Neuronal stem cell (in vitro differentiated cells): ENCODE results near the gene CASP8AP2.

Source experiments
- DNase-seq: peaks from one replicate; pipeline ENCODE4 v3.0.0-alpha.2; 2013; ENCODE audit warnings: low spot score
- H2AFZ ChIP-seq: one replicate; pipeline ENCODE4 v1.6.1; 2013; ENCODE audit warnings: mild to moderate bottlenecking, low read length, inconsistent platforms
- H2AK5ac ChIP-seq: 2 replicates; pipeline ENCODE4 v1.6.1; 2013; ENCODE audit warnings: low read depth, mild to moderate bottlenecking, inconsistent platforms, low read length, moderate library complexity, mixed read lengths
- H2BK120ac ChIP-seq: 2 replicates; pipeline ENCODE4 v1.6.1; 2013; ENCODE audit warnings: low read depth, mild to moderate bottlenecking, inconsistent platforms, low read length, moderate library complexity, mixed read lengths
- H2BK12ac ChIP-seq: one replicate; pipeline ENCODE4 v1.6.1; 2013; ENCODE audit warnings: low read length, inconsistent platforms
- H2BK15ac ChIP-seq: 2 replicates; pipeline ENCODE4 v1.6.1; 2013; ENCODE audit warnings: mild to moderate bottlenecking, low read length, inconsistent platforms, mixed read lengths
- H2BK5ac ChIP-seq: one replicate; pipeline ENCODE4 v1.6.1; 2013; ENCODE audit warnings: inconsistent platforms, mild to moderate bottlenecking, low read length, moderate library complexity
- H3K14ac ChIP-seq: one replicate; pipeline ENCODE4 v1.6.1; 2013; ENCODE audit warnings: low read length, inconsistent platforms
- H3K18ac ChIP-seq: 2 replicates; pipeline ENCODE4 v1.6.1; 2013; ENCODE audit warnings: low read length, inconsistent platforms
- H3K23ac ChIP-seq: 2 replicates; pipeline ENCODE4 v1.6.1; 2013; ENCODE audit warnings: low read depth, mild to moderate bottlenecking, mixed read lengths, low read length, inconsistent platforms; ENCODE audit not compliant: poor library complexity
- H3K27ac ChIP-seq: replicated peaks from 3 replicates; pipeline ENCODE4 v1.5.1; 2013; ENCODE audit warnings: low read length, inconsistent platforms
- H3K27me3 ChIP-seq, 3 experiments: 2 replicates each; pipeline ENCODE4 v1.6.1; 2013; ENCODE audit warnings: low read length in 3 of 3, mild to moderate bottlenecking in 2 of 3, inconsistent platforms in 1 of 3, low read depth in 1 of 3, mixed read lengths in 1 of 3, moderate library complexity in 1 of 3; ENCODE audit not compliant: control insufficient read depth in 3 of 3, insufficient read depth in 3 of 3
- H3K36me3 ChIP-seq, 2 donors: replicated peaks in 1 of 2; 2 replicates each; pipeline ENCODE4 v1.6.1; 2013; ENCODE audit warnings: low read length in 2 of 2; ENCODE audit not compliant: control insufficient read depth in 2 of 2, insufficient read depth in 2 of 2
- H3K4ac ChIP-seq: 2 replicates; pipeline ENCODE4 v1.6.1; 2013; ENCODE audit warnings: inconsistent platforms, mild to moderate bottlenecking, low read length, moderate library complexity
- H3K4me1 ChIP-seq, 2 donors: 1 replicate in 1 of 2; 2 replicates in 1 of 2; pipeline ENCODE4 v1.6.1; 2013; ENCODE audit warnings: low read length in 2 of 2, low read depth in 1 of 2; ENCODE audit not compliant: control insufficient read depth in 2 of 2, insufficient read depth in 1 of 2
- H3K4me2 ChIP-seq: one replicate; pipeline ENCODE4 v1.6.1; 2013; ENCODE audit warnings: mild to moderate bottlenecking, low read length, inconsistent platforms; ENCODE audit not compliant: insufficient read depth, poor library complexity, severe bottlenecking
- H3K4me3 ChIP-seq, 2 donors: 2 replicates each; pipeline ENCODE4 v1.5.1; 2013; ENCODE audit warnings: low read length in 2 of 2, mild to moderate bottlenecking in 2 of 2, inconsistent platforms in 1 of 2, moderate library complexity in 1 of 2
- H3K79me1 ChIP-seq: one replicate; pipeline ENCODE4 v1.6.1; 2013; ENCODE audit warnings: low read depth, mild to moderate bottlenecking, inconsistent platforms, low read length, moderate library complexity
- H3K9ac ChIP-seq: one replicate; pipeline ENCODE4 v1.6.1; 2013; ENCODE audit warnings: mild to moderate bottlenecking, low read depth, low read length, inconsistent platforms; ENCODE audit not compliant: poor library complexity
- H3K9me3 ChIP-seq, 2 donors: replicated peaks in 1 of 2; 2 replicates each; pipeline versions ENCODE3 to v1.6.1; 2013; ENCODE audit warnings: low read length in 2 of 2, mild to moderate bottlenecking in 2 of 2, inconsistent platforms in 1 of 2, low read depth in 1 of 2, mixed read lengths in 1 of 2, moderate library complexity in 1 of 2; ENCODE audit not compliant: control insufficient read depth in 2 of 2, insufficient read depth in 1 of 2
- H4K8ac ChIP-seq: one replicate; pipeline ENCODE4 v1.6.1; 2013; ENCODE audit warnings: low read depth, mild to moderate bottlenecking, inconsistent platforms, low read length, moderate library complexity
- H4K91ac ChIP-seq: one replicate; pipeline ENCODE4 v1.6.1; 2013; ENCODE audit warnings: low read length, low read depth, mild to moderate bottlenecking, inconsistent platforms; ENCODE audit not compliant: poor library complexity
- WGBS, 2 donors: extraction: QIAGEN DNeasy Blood & Tissue Kit; methylation state at CpG; one replicate each; pipeline ENCODE4 v1.1.7; 2013; ENCODE audit warnings: missing lambda C conversion rate in 2 of 2, mixed read lengths in 1 of 2; ENCODE audit not compliant: insufficient read length in 2 of 2, insufficient replicate concordance in 1 of 2; ENCODE audit errors: extremely low coverage in 2 of 2; 5-methylcytosine and 5-hydroxymethylcytosine counted together

CASP8AP2 gene

DNA sequence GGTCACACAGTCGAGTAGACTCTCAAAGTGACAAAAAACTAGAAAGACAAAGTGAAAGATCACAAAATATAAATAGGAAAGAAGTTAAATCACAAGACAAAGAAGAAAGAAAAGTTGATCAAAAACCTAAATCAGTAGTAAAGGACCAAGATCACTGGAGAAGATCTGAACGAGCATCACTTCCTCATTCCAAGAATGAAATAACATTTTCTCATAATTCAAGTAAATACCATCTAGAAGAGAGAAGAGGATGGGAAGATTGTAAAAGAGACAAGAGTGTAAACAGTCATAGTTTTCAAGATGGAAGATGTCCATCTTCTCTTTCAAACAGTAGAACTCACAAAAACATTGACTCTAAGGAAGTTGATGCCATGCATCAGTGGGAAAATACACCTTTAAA, 33.0 kb downstream of the CASP8AP2 start:
- Histone ChIP-seq H2AFZ (no peak overlapping the region), H3K27me3 (no peaks in the 10 kb centered on the region), H3K18ac (no peak overlapping the region), H3K9me3 (peaks cover 4 to 6% of the 10 kb centered on the region in 2 donors), H2BK12ac (no peak overlapping the region), H4K91ac (no peak overlapping the region), H2BK5ac (no peak overlapping the region), H2AK5ac (no peak overlapping the region), H3K23ac (no peak overlapping the region), H3K4me3 (no peak overlapping the region), H3K27ac (no peak overlapping the region), H3K9ac (no peak overlapping the region), H2BK15ac (no peak overlapping the region), H3K36me3 (peaks cover 40 to 94% of the 10 kb centered on the region in 2 donors), H4K8ac (no peak overlapping the region), H3K4ac (no peak overlapping the region), H3K14ac (no peak overlapping the region), H3K4me1 (no peaks in the 10 kb centered on the region), H3K4me2 (no peak overlapping the region), H3K79me1 (no peaks in the 10 kb centered on the region), H2BK120ac (no peak overlapping the region)
- DNase-seq, result no peak
- no CpG with 5 or more reads among the region's 2 CpGs for WGBS, 2 donors

DNA sequence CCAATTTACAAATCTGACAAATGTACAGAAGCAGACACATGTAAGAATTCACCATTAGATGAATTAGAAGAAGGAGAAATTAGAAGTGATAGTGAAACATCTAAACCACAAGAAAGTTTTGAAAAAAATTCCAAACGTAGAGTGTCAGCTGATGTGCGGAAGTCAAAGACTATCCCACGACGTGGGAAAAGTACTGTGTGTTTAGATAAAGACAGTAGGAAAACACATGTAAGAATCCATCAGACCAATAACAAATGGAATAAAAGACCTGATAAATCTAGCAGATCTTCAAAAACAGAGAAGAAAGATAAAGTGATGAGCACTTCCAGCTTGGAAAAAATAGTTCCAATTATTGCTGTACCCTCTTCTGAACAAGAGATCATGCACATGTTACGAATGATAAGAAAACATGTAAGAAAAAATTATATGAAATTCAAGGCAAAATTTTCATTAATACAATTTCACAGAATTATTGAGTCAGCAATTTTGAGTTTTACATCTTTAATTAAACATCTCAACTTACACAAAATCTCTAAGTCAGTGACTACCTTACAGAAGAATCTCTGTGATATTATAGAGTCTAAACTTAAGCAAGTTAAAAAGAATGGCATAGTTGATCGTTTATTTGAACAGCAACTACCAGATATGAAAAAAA, 36.5 kb downstream of the CASP8AP2 start:
- Histone ChIP-seq H4K91ac (no peak overlapping the region), H2AFZ (no peak overlapping the region), H3K4ac (no peak overlapping the region), H2BK120ac (no peak overlapping the region), H3K79me1 (no peaks in the 10 kb centered on the region), H2BK5ac (no peak overlapping the region), H2AK5ac (no peak overlapping the region), H3K4me1 (no peaks in the 10 kb centered on the region), H3K18ac (no peak overlapping the region), H3K4me3 (no peak overlapping the region), H3K9ac (no peak overlapping the region), H3K23ac (no peak overlapping the region), H3K9me3 (peaks cover 4 to 5% of the 10 kb centered on the region in 2 donors), H3K27me3 (no peaks in the 10 kb centered on the region), H3K14ac (no peak overlapping the region), H3K36me3 (peaks cover 43 to 100% of the 10 kb centered on the region in 2 donors), H3K27ac (no peak overlapping the region), H2BK15ac (no peak overlapping the region), H3K4me2 (no peak overlapping the region), H4K8ac (no peak overlapping the region), H2BK12ac (no peak overlapping the region)
- no CpG with 5 or more reads among the region's 6 CpGs for WGBS, 2 donors
- no peak for DNase-seq

DNA sequence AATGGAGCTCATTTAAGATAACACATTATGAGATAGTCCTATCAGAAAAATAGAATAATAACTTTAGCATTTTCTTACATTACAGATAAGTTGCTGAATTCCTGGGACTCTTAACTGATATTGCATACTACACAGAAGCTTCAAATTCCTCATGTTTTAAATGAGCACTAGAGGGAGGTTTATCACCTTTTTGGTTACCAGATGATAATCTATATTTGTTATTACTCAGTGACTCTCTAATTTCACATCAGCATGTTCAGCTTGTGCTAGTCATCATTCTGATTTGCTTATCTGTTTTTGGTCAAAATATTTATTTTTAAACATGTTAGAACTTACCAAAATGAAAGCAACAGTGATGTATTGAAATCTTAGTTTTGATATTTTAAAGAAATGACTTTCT, 44.0 kb downstream of the CASP8AP2 start:
- Histone ChIP-seq H3K79me1 (no peaks in the 10 kb centered on the region), H3K9me3 (no peaks in the 10 kb centered on the region), H3K4me3 (no peak overlapping the region), H4K8ac (no peak overlapping the region), H2BK120ac (no peak overlapping the region), H3K14ac (no peak overlapping the region), H4K91ac (no peak overlapping the region), H3K23ac (no peak overlapping the region), H3K18ac (no peak overlapping the region), H2AK5ac (no peak overlapping the region), H2BK15ac (no peak overlapping the region), H3K4me2 (no peak overlapping the region), H2AFZ (no peak overlapping the region), H3K36me3 (peaks cover 20 to 64% of the 10 kb centered on the region in 2 donors), H3K4ac (no peak overlapping the region), H2BK12ac (no peak overlapping the region), H3K27ac (no peak overlapping the region), H3K4me1 (no peaks in the 10 kb centered on the region), H3K27me3 (no peaks in the 10 kb centered on the region), H2BK5ac (no peak overlapping the region), H3K9ac (no peak overlapping the region)
- DNase-seq, result no peak

DNA sequence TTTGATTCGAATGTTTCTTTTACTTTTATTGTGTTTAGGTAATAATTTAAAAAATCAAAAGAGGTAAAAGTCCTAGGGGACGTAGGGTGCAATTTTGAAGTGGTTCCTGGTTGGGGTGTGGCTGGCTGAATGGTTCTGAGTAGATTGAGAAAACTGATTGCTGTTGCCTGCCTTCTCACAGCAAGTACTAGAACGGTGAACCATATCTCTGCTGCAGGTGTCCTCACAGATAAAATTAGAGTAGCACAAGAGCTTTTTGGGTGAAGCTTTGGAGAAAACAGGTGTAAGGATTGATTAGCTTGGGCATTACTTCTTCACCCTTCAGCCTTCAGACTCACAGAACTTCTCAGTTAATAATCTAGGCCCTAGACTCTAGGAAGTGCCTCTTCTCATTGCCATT, 44.8 kb downstream of the CASP8AP2 start:
- Histone ChIP-seq H3K4ac (no peak overlapping the region), H2AFZ (no peak overlapping the region), H3K4me3 (no peak overlapping the region), H2BK12ac (no peak overlapping the region), H3K79me1 (no peaks in the 10 kb centered on the region), H2BK5ac (no peak overlapping the region), H3K9ac (no peak overlapping the region), H2BK15ac (no peak overlapping the region), H3K4me2 (no peak overlapping the region), H3K9me3 (no peaks in the 10 kb centered on the region), H2AK5ac (no peak overlapping the region), H3K27me3 (no peaks in the 10 kb centered on the region), H3K27ac (no peak overlapping the region), H3K18ac (no peak overlapping the region), H3K23ac (no peak overlapping the region), H4K8ac (no peak overlapping the region), H3K4me1 (no peaks in the 10 kb centered on the region), H3K14ac (no peak overlapping the region), H3K36me3 (peaks cover 17 to 57% of the 10 kb centered on the region in 2 donors), H4K91ac (no peak overlapping the region), H2BK120ac (no peak overlapping the region)
- 100% methylated on average over 1 of the region's 3 CpGs; no CpG with 5 or more reads in 1 of the 2 donors for WGBS, 2 donors
- DNase-seq, result no peak
